ENCODE data around the gene TIGD1.
A peak's percentile ranks its signal among the peaks of the same experiment; 100 is the strongest.

The TIGD1 gene

DNA sequence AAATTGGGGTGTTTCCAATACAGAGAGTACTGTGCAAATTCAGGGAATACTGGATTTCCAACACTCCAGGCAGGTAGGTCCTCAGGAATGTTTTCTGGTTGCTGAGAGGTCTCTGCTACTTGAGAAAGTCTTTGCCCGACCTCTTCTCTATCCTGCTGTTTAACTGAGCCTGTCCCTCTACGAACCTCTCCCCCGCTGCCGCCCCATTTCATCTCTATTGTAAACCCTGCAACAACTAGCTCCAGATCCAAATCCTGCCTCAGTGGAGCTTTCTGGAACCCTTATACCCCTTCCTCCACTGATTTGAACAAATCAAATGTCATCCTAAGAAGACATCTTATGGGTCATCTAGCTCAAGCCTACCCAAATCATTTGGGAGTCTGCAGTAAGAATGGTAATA, 1.4 kb upstream of the TIGD1 start:
- DNase-seq (ENCODE audit: low read depth): no peak
- TF ChIP-seq MAX (IDR thresholded peaks at IDR 0.05; ENCODE audit: low read depth, low read length) (no peak), MYC (IDR thresholded peaks at IDR 0.05; ENCODE audit: low read depth, low read length) (no peak), CTCF (IDR thresholded peaks at IDR 0.05; ENCODE audit: low read depth, low read length) (no peak), POLR2A (IDR thresholded peaks at IDR 0.05; ENCODE audit: extremely low read depth, insufficient read length) (no peak)
- peak overlapping the region; percentile 92 for H3K4me3 ChIP-seq (ENCODE audit: low read depth, low read length)

- no peak for DNase-seq (ENCODE audit: low read depth)
- no peak for TF ChIP-seq CTCF (IDR thresholded peaks at IDR 0.05; ENCODE audit: low read depth, low read length)
- TF ChIP-seq MYC (IDR thresholded peaks at IDR 0.05; ENCODE audit: low read depth, low read length): no peak
- no peak for TF ChIP-seq MAX (IDR thresholded peaks at IDR 0.05; ENCODE audit: low read depth, low read length)
- no peak for TF ChIP-seq POLR2A (IDR thresholded peaks at IDR 0.05; ENCODE audit: extremely low read depth, insufficient read length)
These were observed 887 bp upstream of the TIGD1 start for GRCh38 chr2:232551250-232551638.

GRCh38 chr2:232549655-232550353, 553 bp downstream of the TIGD1 start:
- DNase-seq (ENCODE audit: low read depth): no peak
- H3K4me3 ChIP-seq (ENCODE audit: low read depth, low read length): peak overlapping the region; percentile 92
- peak; percentile 45; the same call in 1 of the 2 replicates for TF ChIP-seq MAX (IDR thresholded peaks at IDR 0.05; ENCODE audit: low read depth, low read length)
- peak; percentile 64; the same call in 1 of the 2 replicates for TF ChIP-seq MYC (IDR thresholded peaks at IDR 0.05; ENCODE audit: low read depth, low read length)
- no peak for TF ChIP-seq POLR2A (IDR thresholded peaks at IDR 0.05; ENCODE audit: extremely low read depth, insufficient read length)

More at GRCh38 chr2:232551250-232551638, 887 bp upstream of the TIGD1 start:
- peak overlapping the region; percentile 92 for H3K4me3 ChIP-seq (ENCODE audit: low read depth, low read length)

- DNase-seq (ENCODE audit: low read depth): no peak
- TF ChIP-seq POLR2A (IDR thresholded peaks at IDR 0.05; ENCODE audit: extremely low read depth, insufficient read length): no peak
- TF ChIP-seq MAX (IDR thresholded peaks at IDR 0.05; ENCODE audit: low read depth, low read length): no peak
- no peak for TF ChIP-seq MYC (IDR thresholded peaks at IDR 0.05; ENCODE audit: low read depth, low read length)
- no peak for TF ChIP-seq CTCF (IDR thresholded peaks at IDR 0.05; ENCODE audit: low read depth, low read length)
- no peak overlapping the region for H3K4me3 ChIP-seq (ENCODE audit: low read depth, low read length)
These were observed 2.4 kb downstream of the TIGD1 start for GRCh38 chr2:232547991-232548390.

DNA sequence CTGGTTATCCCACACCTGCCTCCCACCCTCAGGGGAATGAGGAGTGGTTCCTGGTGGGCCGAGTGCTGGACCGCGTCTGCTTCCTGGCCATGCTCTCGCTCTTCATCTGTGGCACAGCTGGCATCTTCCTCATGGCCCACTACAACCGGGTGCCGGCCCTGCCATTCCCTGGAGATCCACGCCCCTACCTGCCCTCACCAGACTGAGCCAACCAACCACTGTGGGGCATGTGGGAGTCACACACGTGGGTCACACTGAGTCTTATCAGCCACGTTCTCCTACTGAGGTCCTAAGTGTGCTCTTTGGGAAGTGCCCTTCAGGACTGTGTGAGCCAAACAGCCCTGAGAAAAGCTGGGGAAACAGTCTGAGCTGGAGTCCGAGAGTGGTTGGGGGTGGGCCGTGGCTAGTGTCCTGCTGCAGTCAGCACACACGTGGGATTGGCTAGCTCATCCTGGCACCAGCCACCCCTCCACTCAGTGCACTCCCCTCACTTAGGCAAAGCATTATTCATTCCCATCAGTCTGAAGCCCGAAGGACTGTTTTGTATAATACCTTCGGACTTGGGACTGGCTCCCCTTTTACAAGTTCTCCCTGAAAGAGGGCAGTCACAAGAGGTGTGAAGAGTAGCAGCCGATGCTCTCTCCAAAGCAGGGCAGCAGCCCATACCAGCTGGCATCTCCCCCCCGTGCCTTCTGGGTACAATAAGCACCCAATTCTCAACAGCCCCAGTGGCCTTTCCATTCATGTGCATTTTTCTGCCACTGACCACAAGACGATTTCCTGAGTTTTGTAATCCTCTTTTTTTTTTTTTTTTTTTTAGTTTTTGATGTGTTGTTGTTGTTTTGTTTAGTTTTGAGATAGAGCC, 4.6 kb downstream of the TIGD1 start:
- H3K4me3 ChIP-seq (ENCODE audit: low read depth, low read length): no peak overlapping the region
- peak; percentile 39 for DNase-seq (ENCODE audit: low read depth)
- no peak for TF ChIP-seq CTCF (IDR thresholded peaks at IDR 0.05; ENCODE audit: low read depth, low read length)

DNA sequence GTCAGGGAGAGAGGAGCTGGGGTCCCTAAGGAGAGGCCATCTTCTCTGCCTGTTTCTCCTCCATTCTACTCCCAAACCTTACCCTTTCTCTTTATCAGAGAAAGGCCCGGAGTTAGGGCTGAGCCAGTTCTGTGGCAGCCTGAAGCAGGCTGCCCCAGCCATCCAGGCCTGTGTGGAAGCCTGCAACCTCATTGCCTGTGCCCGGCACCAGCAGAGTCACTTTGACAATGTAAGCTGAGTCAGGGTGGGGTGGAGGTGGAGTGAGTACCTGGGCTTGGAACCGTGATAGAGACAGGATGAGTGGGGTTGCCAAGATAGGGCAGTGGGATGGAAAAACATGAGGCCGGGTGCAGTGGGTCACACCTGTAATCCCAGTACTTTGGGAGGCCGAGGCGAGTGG, 5.7 kb downstream of the TIGD1 start:
- no peak overlapping the region for H3K4me3 ChIP-seq (ENCODE audit: low read depth, low read length)
- no peak for TF ChIP-seq MAX (IDR thresholded peaks at IDR 0.05; ENCODE audit: low read depth, low read length)
- DNase-seq (ENCODE audit: low read depth): no peak
